NB4 (cell line): Measurements from ENCODE around the gene TYW1.
"Not testable (repeated sequence)": the region's sequence is repeated elsewhere in the genome, so short reads cannot be mapped to it uniquely, and the experiment has no call there.

Experiments
- CTCF ChIP-seq: IDR thresholded peaks from one replicate; pipeline ENCODE4 v1.5.1; 2012; ENCODE audit warnings: low read depth, low read length
- MAX ChIP-seq: IDR thresholded peaks from 2 replicates; pipeline ENCODE4 v1.6.1; 2011; ENCODE audit warnings: low read depth, low read length
- MYC ChIP-seq: IDR thresholded peaks from 2 replicates; pipeline ENCODE4 v1.6.1; 2011; ENCODE audit warnings: low read depth, low read length
- POLR2A ChIP-seq: IDR thresholded peaks from 2 replicates; pipeline ENCODE4 v1.6.1; 2011; ENCODE audit warnings: mild to moderate bottlenecking; ENCODE audit not compliant: insufficient read length; ENCODE audit errors: extremely low read depth

- not testable (repeated sequence) for TF ChIP-seq POLR2A, CTCF, MYC, MAX
Observed at GRCh38 chr7:67076120-67076519, 79.5 kb downstream of the TYW1 start.
